GM12878 (cell line): Measurements from ENCODE around the gene GJA10. TPM values are rescaled to one million over a fixed set of nuclear protein-coding genes. Genes with fewer than 3 reads are reported as not detected.

ENCODE experiments used
- ATAC-seq: fragments of 200-7000 bp; cut with Tn5 transposase; 3 replicates; pipeline ENCODE4 v1.9.1; 2020; ENCODE audit warnings: mild to moderate bottlenecking, moderate library complexity
- BruUV-seq: library from RNA; stranded (reverse); fragments of 400-500 nt; replicated peaks from 2 replicates; lab custom pipeline; 2021; lab: Mats Ljungman, UMichigan
- CTCF ChIA-PET: fragments of 300-600 bp; sonication (Branson Sonifier 250); formaldehyde crosslinking; extraction: SDS; loops from one replicate; lab custom pipeline; 2021; ENCODE audit warnings: inconsistent platforms; lab: Yijun Ruan, JAX
- POLR2A ChIA-PET: fragments of 350-600 bp; formaldehyde crosslinking; extraction: SDS; loops from one replicate; lab custom pipeline; 2021; ENCODE audit warnings: inconsistent platforms; lab: Charles Lee
- RAD21 ChIA-PET: fragments of 300-600 bp; sonication (Branson Sonifier 250); formaldehyde crosslinking; loops from one replicate; lab custom pipeline; 2023; ENCODE audit warnings: antibody characterized with exemption; ENCODE audit not compliant: unreplicated experiment; lab: Charles Lee
- SMC1A ChIA-PET: fragments of 300-600 bp; sonication (Branson Sonifier 250); formaldehyde crosslinking; loops from one replicate; lab custom pipeline; 2023; ENCODE audit not compliant: unreplicated experiment, uncharacterized antibody; lab: Charles Lee
- DNase-seq: peaks from one replicate; pipeline ENCODE4 v3.0.0-alpha.2; 2011; ENCODE audit warnings: low read depth, low spot score
- FAIRE-seq: peaks from 3 replicates; lab custom pipeline; 2011; peaks lifted over from hg19 to GRCh38; lab: Jason Lieb, UNC
- H2AFZ ChIP-seq: 2 replicates; pipeline ENCODE4 v1.6.0; 2011; ENCODE audit warnings: low read depth, low read length, control low read depth; ENCODE audit not compliant: control insufficient read depth
- H3K27ac ChIP-seq: 2 replicates; pipeline ENCODE4 v1.5.1; 2011; ENCODE audit warnings: control low read depth; ENCODE audit not compliant: control insufficient read depth, insufficient read depth
- H3K27me3 ChIP-seq, 2 experiments: replicated peaks in 1 of 2; 2 replicates each; pipeline versions ENCODE4 v1.6.0 to v1.6.1; 2011; ENCODE audit warnings: low read length in 1 of 2; ENCODE audit not compliant: control insufficient read depth in 2 of 2, insufficient read depth in 2 of 2
- H3K36me3 ChIP-seq, 2 experiments: 2 replicates each; pipeline ENCODE4 v1.5.1; 2011; ENCODE audit warnings: low read length in 1 of 2; ENCODE audit not compliant: control insufficient read depth in 2 of 2, insufficient read depth in 2 of 2
- H3K4me1 ChIP-seq: 2 replicates; pipeline ENCODE4 v1.6.1; 2011; ENCODE audit warnings: mild to moderate bottlenecking, low read length, moderate library complexity, mixed read lengths; ENCODE audit not compliant: control insufficient read depth, insufficient read depth
- H3K4me2 ChIP-seq: 2 replicates; pipeline ENCODE4 v1.6.0; 2011; ENCODE audit warnings: control low read depth; ENCODE audit not compliant: control insufficient read depth, insufficient read depth
- H3K4me3 ChIP-seq: fragments of 200-600 bp; sonication (generic); 2 replicates; pipeline ENCODE4 v1.5.1; 2016
- H3K79me2 ChIP-seq: 2 replicates; pipeline ENCODE4 v1.6.0; 2011; ENCODE audit warnings: low read length; ENCODE audit not compliant: control insufficient read depth, insufficient read depth
- H3K9ac ChIP-seq: 2 replicates; pipeline ENCODE4 v1.8.0; 2011; ENCODE audit warnings: low read length, control low read depth, mixed read lengths; ENCODE audit not compliant: control insufficient read depth, insufficient read depth
- H3K9me3 ChIP-seq: replicated peaks from 3 replicates; pipeline ENCODE4 v1.5.1; 2011; ENCODE audit warnings: mild to moderate bottlenecking, low read length; ENCODE audit not compliant: control insufficient read depth, insufficient read depth
- H4K20me1 ChIP-seq: 2 replicates; pipeline ENCODE4 v1.6.0; 2011; ENCODE audit not compliant: control insufficient read depth, insufficient read depth
- BMI1 ChIP-seq: fragments of 450-650 bp; IDR thresholded peaks from 2 replicates; pipeline ENCODE4 v1.6.1; 2016; ENCODE audit warnings: mild to moderate bottlenecking, moderate library complexity, borderline replicate concordance
- CEBPB ChIP-seq, 2 experiments: fragments of 150-350 bp in 1 of 2; IDR thresholded peaks; 2 replicates each; pipeline ENCODE4 v1.6.1; 2012 to 2014; ENCODE audit warnings: low read depth in 2 of 2, low read length in 2 of 2, borderline replicate concordance in 1 of 2, inconsistent platforms in 1 of 2
- CEBPZ ChIP-seq: fragments of 150-350 bp; IDR thresholded peaks from 2 replicates; pipeline ENCODE4 v1.6.1; 2016; ENCODE audit warnings: low read depth, low read length
- CHD4 ChIP-seq: fragments of 200-600 bp; sonication (generic); IDR thresholded peaks from 2 replicates; pipeline ENCODE4 v1.6.1; 2016; ENCODE audit warnings: mild to moderate bottlenecking
- EED ChIP-seq: sonication (generic); IDR thresholded peaks from 2 replicates; pipeline ENCODE4 v1.6.1; 2016; ENCODE audit warnings: antibody characterized with exemption, low read depth
- HCFC1 ChIP-seq: fragments of 150-350 bp; IDR thresholded peaks from 2 replicates; pipeline ENCODE4 v1.6.1; 2014; ENCODE audit warnings: low read length
- IKZF1 ChIP-seq: fragments of 450-650 bp; conservative IDR thresholded peaks from 2 replicates; pipeline ENCODE4 v1.6.1; 2017; ENCODE audit warnings: antibody characterized with exemption, mild to moderate bottlenecking
- KLF5 ChIP-seq: fragments of 450-650 bp; IDR thresholded peaks from 2 replicates; pipeline ENCODE4 v1.6.1; 2014; ENCODE audit warnings: mild to moderate bottlenecking; ENCODE audit not compliant: partially characterized antibody
- LARP7 ChIP-seq: fragments of 450-650 bp; IDR thresholded peaks from 2 replicates; pipeline ENCODE4 v1.6.1; 2017; ENCODE audit warnings: mild to moderate bottlenecking
- NFYB ChIP-seq: IDR thresholded peaks from 2 replicates; pipeline ENCODE4 v1.6.1; 2011; ENCODE audit warnings: low read depth, mild to moderate bottlenecking, low read length, improper control_type of control experiment, moderate library complexity; ENCODE audit not compliant: insufficient read depth
- RB1 ChIP-seq: fragments of 450-650 bp; formaldehyde crosslinking; IDR thresholded peaks from 2 replicates; pipeline ENCODE4 v1.6.1; 2017; ENCODE audit warnings: mild to moderate bottlenecking, borderline replicate concordance
- SMAD1 ChIP-seq: fragments of 450-650 bp; IDR thresholded peaks from 2 replicates; pipeline ENCODE4 v1.6.1; 2018; ENCODE audit warnings: mild to moderate bottlenecking, low read depth; ENCODE audit not compliant: partially characterized antibody
- SPI1 ChIP-seq: IDR thresholded peaks from 2 replicates; pipeline ENCODE4 v1.6.1; 2011; ENCODE audit warnings: low read depth, mild to moderate bottlenecking, low read length, moderate library complexity, borderline replicate concordance; ENCODE audit not compliant: insufficient read depth
- TCF7 ChIP-seq: IDR thresholded peaks from 2 replicates; pipeline ENCODE4 v1.6.1; 2014; ENCODE audit warnings: antibody characterized with exemption, borderline replicate concordance
- WRNIP1 ChIP-seq: IDR thresholded peaks from 2 replicates; pipeline ENCODE4 v1.6.1; 2011; ENCODE audit warnings: low read depth, low read length, improper control_type of control experiment, borderline replicate concordance
- YBX1 ChIP-seq: fragments of 450-650 bp; IDR thresholded peaks from 2 replicates; pipeline ENCODE4 v1.6.1; 2016; ENCODE audit warnings: antibody characterized with exemption
- ZBTB33 ChIP-seq: fragments of 450-650 bp; IDR thresholded peaks from 2 replicates; pipeline ENCODE4 v1.6.1; 2017; ENCODE audit warnings: mild to moderate bottlenecking
- WGBS: methylation state at CpG from one replicate; pipeline ENCODE4 v1.1.6; 2016; ENCODE audit warnings: low lambda C conversion rate; ENCODE audit not compliant: insufficient replicate concordance, insufficient coverage; ENCODE audit errors: missing lambda C conversion rate; 5-methylcytosine and 5-hydroxymethylcytosine counted together
- in situ Hi-C: fragments of 300-500 bp; cut with MboI; formaldehyde crosslinking; loops from 9 replicates; pipeline ENCODE4 v1.14.3; 2018; ENCODE audit warnings: mixed read lengths
- intact Hi-C: fragments of 100-400 bp; cut with micrococcal nuclease; formaldehyde crosslinking; loops from one replicate; pipeline ENCODE4 v1.14.2; 2022; ENCODE audit not compliant: unreplicated experiment
- polyA plus RNA-seq, 11 experiments: library from polyadenylated mRNA; depleted of rRNA in 4 of 11; unstranded in 6 of 11; stranded (reverse) in 5 of 11; fragments of >200 nt; fragmentation: Nextera tagmentation in 4 of 11; fragmentation: Illumina TruSeq in 1 of 11; extraction: Ambion mirVana in 4 of 11; extraction: Trizol in 1 of 11; gene quantifications; 1 replicate in 1 of 11; 2 replicates in 10 of 11; pipeline versions ENCODE4 v1.2.1 to v1.2.3, GENCODE V29; 2011 to 2016; ENCODE audit warnings: inconsistent platforms in 2 of 11, missing spikeins in 2 of 11, low read depth in 1 of 11
- total RNA-seq, 4 experiments: library from RNA; depleted of rRNA in 3 of 4; stranded (reverse); fragments of >200 nt in 3 of 4; fragmentation: Illumina TruSeq in 1 of 4; extraction: Trizol in 1 of 4; gene quantifications; 2 replicates each; pipeline versions ENCODE4 v1.2.1 to v1.2.3, GENCODE V29; 2013 to 2021
- TF ChIP-seq, protein P1 (sequence below): IDR thresholded peaks from 2 replicates; pipeline ENCODE4 v1.6.1; 2011; ENCODE audit warnings: borderline replicate concordance, low read depth, mild to moderate bottlenecking, moderate library complexity, low read length; ENCODE audit not compliant: insufficient read depth, poor library complexity, severe bottlenecking

GJA10 gene
- total and polyA plus RNA-seq, 10 of the 15 experiments (the other 5 are each of a cell fraction or from before 2014, with no cell fraction given): not detected

DNA sequence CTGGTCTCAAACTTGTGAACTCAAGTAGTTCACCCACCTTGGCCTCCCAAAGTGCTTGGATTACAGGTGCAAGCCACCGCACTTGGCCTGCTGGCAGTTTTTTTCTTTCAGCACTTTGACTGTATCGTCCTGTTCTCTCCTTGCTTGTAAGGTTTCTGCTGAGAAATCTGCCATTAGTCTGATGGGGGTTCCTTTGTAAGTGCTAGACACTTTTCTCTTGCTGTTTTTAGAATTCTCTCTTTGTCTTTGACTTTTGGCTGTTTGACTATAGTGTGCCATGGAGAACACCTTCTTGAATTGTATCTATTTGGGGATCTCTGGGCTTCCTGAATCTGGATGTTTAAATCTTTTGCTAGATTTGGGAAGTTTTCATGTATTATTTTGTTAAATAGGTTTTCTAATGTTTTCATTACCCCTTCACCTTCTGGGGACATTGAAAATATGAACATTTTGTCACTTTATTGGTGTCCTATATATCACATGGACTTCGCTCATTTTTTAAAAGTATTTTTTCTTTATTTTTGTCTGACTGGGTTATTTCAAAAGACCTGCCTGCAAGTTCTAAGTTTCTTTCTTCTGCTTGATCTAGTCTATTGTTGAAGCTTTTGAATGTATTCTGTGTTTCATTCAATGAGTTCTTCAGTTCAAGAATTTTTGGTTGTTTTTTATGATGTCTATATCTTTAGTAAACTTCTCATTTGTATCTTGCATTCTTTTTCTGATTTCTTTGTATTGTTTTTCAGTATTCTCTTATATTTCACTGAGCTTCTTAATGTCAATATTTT is 22.1 kb downstream of the GJA10 start:
- TF ChIP-seq SPI1 (no peak), YBX1 (no peak), ZBTB33 (no peak), CEBPZ (no peak), KLF5 (no peak), EED (no peak), TCF7 (no peak), WRNIP1 (no peak), SMAD1 (no peak), IKZF1 (no peak), BMI1 (no peak), HCFC1 (no peak), RB1 (no peak), CEBPB (IDR thresholded peaks at IDR 0.05; ENCODE audit: borderline replicate concordance in 1 of 2, low read depth in 2 of 2, low read length in 2 of 2) (no peak), NFYB (no peak), CHD4 (no peak), LARP7 (no peak)
- TF ChIP-seq, protein P1, sequence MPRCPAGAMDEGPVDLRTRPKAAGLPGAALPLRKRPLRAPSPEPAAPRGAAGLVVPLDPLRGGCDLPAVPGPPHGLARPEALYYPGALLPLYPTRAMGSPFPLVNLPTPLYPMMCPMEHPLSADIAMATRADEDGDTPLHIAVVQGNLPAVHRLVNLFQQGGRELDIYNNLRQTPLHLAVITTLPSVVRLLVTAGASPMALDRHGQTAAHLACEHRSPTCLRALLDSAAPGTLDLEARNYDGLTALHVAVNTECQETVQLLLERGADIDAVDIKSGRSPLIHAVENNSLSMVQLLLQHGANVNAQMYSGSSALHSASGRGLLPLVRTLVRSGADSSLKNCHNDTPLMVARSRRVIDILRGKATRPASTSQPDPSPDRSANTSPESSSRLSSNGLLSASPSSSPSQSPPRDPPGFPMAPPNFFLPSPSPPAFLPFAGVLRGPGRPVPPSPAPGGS: no peak
- POLR2A ChIA-PET: no interaction called here
- Histone ChIP-seq H3K4me1 (no peaks in the 10 kb centered on the region), H3K9me3 (no peaks in the 10 kb centered on the region; the same call in 1 of the 3 replicates), H3K27ac (no peak overlapping the region), H3K4me2 (no peak overlapping the region), H3K36me3 (no peaks in the 10 kb centered on the region), H3K27me3 (no peaks in the 10 kb centered on the region; a peak in 1 of 4 replicates), H2AFZ (no peak overlapping the region), H3K79me2 (no peaks in the 10 kb centered on the region), H3K4me3 (no peak overlapping the region), H3K9ac (no peak overlapping the region), H4K20me1 (no peaks in the 10 kb centered on the region)
- ATAC-seq: no peak
- RAD21 ChIA-PET: no interaction called here
- FAIRE-seq: no peak
- CTCF ChIA-PET: no interaction called here
- no TSS peak for BruUV-seq
- SMC1A ChIA-PET: no interaction called here
- DNase-seq: no peak
- intact Hi-C loops (no loop called here), in situ Hi-C loops (no loop called here)
- 74% methylated on average over 3 of the region's 3 CpGs for WGBS
